H9 (cell line): ENCODE measurements around the gene TMEM163. TPM values are rescaled to one million over a fixed set of nuclear protein-coding genes. Genes with fewer than 3 reads are reported as not detected.

Experiments
- DNase-seq: peaks from one replicate; pipeline ENCODE4 v3.0.0-alpha.2; 2017
- H2AFZ ChIP-seq: one replicate; pipeline ENCODE4 v1.6.1; 2013; ENCODE audit warnings: mild to moderate bottlenecking, low read length, control low read depth, moderate library complexity
- H2AK5ac ChIP-seq: 2 replicates; pipeline ENCODE4 v1.6.1; 2013; ENCODE audit warnings: low read length, control low read depth, mixed read lengths; ENCODE audit not compliant: insufficient read length
- H2BK120ac ChIP-seq: one replicate; pipeline ENCODE4 v1.6.1; 2013; ENCODE audit warnings: low read depth, mild to moderate bottlenecking, low read length, control low read depth, inconsistent platforms; ENCODE audit not compliant: poor library complexity, severe bottlenecking
- H2BK12ac ChIP-seq: 2 replicates; pipeline ENCODE4 v1.6.1; 2013; ENCODE audit warnings: low read length, control low read depth, mixed read lengths, low read depth; ENCODE audit not compliant: insufficient read length
- H2BK15ac ChIP-seq: 2 replicates; pipeline ENCODE4 v1.6.1; 2013; ENCODE audit warnings: low read depth, low read length, control low read depth
- H2BK20ac ChIP-seq: one replicate; pipeline ENCODE4 v1.6.1; 2013; ENCODE audit warnings: low read depth, mild to moderate bottlenecking, low read length, control low read depth, inconsistent platforms; ENCODE audit not compliant: poor library complexity, severe bottlenecking
- H2BK5ac ChIP-seq: 2 replicates; pipeline ENCODE4 v1.6.1; 2013; ENCODE audit warnings: low read length, control low read depth, mixed read lengths; ENCODE audit not compliant: insufficient read length
- H3K14ac ChIP-seq: 2 replicates; pipeline ENCODE4 v1.6.1; 2013; ENCODE audit warnings: low read length, control low read depth; ENCODE audit not compliant: insufficient read depth
- H3K18ac ChIP-seq: 2 replicates; pipeline ENCODE4 v1.6.1; 2013; ENCODE audit warnings: low read depth, mild to moderate bottlenecking, mixed read lengths, low read length, control low read depth; ENCODE audit not compliant: insufficient read length
- H3K23ac ChIP-seq: 2 replicates; pipeline ENCODE4 v1.6.1; 2013; ENCODE audit warnings: low read length, control low read depth, mixed read lengths, low read depth; ENCODE audit not compliant: insufficient read length
- H3K23me2 ChIP-seq: 2 replicates; pipeline ENCODE4 v1.6.1; 2013; ENCODE audit warnings: low read depth, mild to moderate bottlenecking, mixed read lengths, low read length, control low read depth; ENCODE audit not compliant: insufficient read length, poor library complexity, severe bottlenecking
- H3K27ac ChIP-seq: 2 replicates; pipeline ENCODE4 v1.5.1; 2013; ENCODE audit warnings: low read length, control low read depth, mixed read lengths, low read depth; ENCODE audit not compliant: insufficient read length
- H3K27me3 ChIP-seq: 2 replicates; pipeline ENCODE4 v1.6.1; 2013; ENCODE audit warnings: low read length, control low read depth, inconsistent platforms; ENCODE audit not compliant: insufficient read depth
- H3K4ac ChIP-seq: 2 replicates; pipeline ENCODE4 v1.6.1; 2013; ENCODE audit warnings: low read depth, mild to moderate bottlenecking, control low read depth, inconsistent platforms, low read length, moderate library complexity
- H3K4me1 ChIP-seq: 2 replicates; pipeline ENCODE4 v1.6.1; 2013; ENCODE audit warnings: low read length, control low read depth, inconsistent platforms; ENCODE audit not compliant: insufficient read depth
- H3K4me2 ChIP-seq: 2 replicates; pipeline ENCODE4 v1.6.1; 2013; ENCODE audit warnings: low read length, control low read depth, mixed read lengths; ENCODE audit not compliant: insufficient read length, insufficient read depth
- H3K56ac ChIP-seq: 2 replicates; pipeline ENCODE4 v1.6.1; 2013; ENCODE audit warnings: low read depth, mild to moderate bottlenecking, mixed read lengths, low read length, control low read depth; ENCODE audit not compliant: insufficient read length
- H3K79me1 ChIP-seq: 2 replicates; pipeline ENCODE4 v1.6.1; 2013; ENCODE audit warnings: low read depth, mild to moderate bottlenecking, moderate library complexity, low read length, control low read depth, inconsistent platforms; ENCODE audit not compliant: insufficient read depth, poor library complexity, severe bottlenecking
- H3K79me2 ChIP-seq: 2 replicates; pipeline ENCODE4 v1.6.1; 2013; ENCODE audit warnings: low read length, control low read depth, inconsistent platforms; ENCODE audit not compliant: insufficient read depth
- H3K9ac ChIP-seq: 2 replicates; pipeline ENCODE4 v1.6.1; 2013; ENCODE audit warnings: low read length, control low read depth, mixed read lengths; ENCODE audit not compliant: insufficient read length; ENCODE audit errors: extremely low read depth
- H3K9me3 ChIP-seq: one replicate; pipeline ENCODE4 v1.6.1; 2013; ENCODE audit warnings: low read depth, low read length, inconsistent platforms; ENCODE audit not compliant: control insufficient read depth
- H3T11ph ChIP-seq: one replicate; pipeline ENCODE4 v1.6.1; 2013; ENCODE audit warnings: mild to moderate bottlenecking, low read length, control low read depth, inconsistent platforms
- H4K20me1 ChIP-seq: one replicate; pipeline ENCODE4 v1.6.1; 2013; ENCODE audit not compliant: control insufficient read depth, insufficient read length, insufficient read depth
- H4K5ac ChIP-seq: 2 replicates; pipeline ENCODE4 v1.6.1; 2013; ENCODE audit warnings: low read depth, mild to moderate bottlenecking, mixed read lengths, low read length, control low read depth; ENCODE audit not compliant: insufficient read length
- H4K8ac ChIP-seq: replicated peaks from 2 replicates; pipeline ENCODE4 v1.6.1; 2013; ENCODE audit warnings: low read length, control low read depth, mixed read lengths, low read depth; ENCODE audit not compliant: insufficient read length
- H4K91ac ChIP-seq: 2 replicates; pipeline ENCODE4 v1.6.1; 2013; ENCODE audit warnings: low read depth, mild to moderate bottlenecking, moderate library complexity, mixed read lengths, low read length, control low read depth; ENCODE audit not compliant: insufficient read length
- H3K27ac Mint-ChIP-seq, 3 experiments: 2 replicates in 2 of 3; 3 replicates in 1 of 3; pipeline ENCODE4 v1.8.0; 2020 to 2021; ENCODE audit warnings: mixed read lengths in 3 of 3, mild to moderate bottlenecking in 1 of 3, moderate library complexity in 1 of 3
- H3K27me3 Mint-ChIP-seq: 2 replicates; pipeline ENCODE4 v1.8.0; 2021; ENCODE audit warnings: low read depth, mild to moderate bottlenecking, moderate library complexity, mixed read lengths
- H3K36me3 Mint-ChIP-seq, 3 experiments: 2 replicates in 2 of 3; 3 replicates in 1 of 3; pipeline ENCODE4 v1.8.0; 2020 to 2021; ENCODE audit warnings: low read depth in 3 of 3, mixed read lengths in 3 of 3; ENCODE audit not compliant: insufficient read depth in 1 of 3
- H3K4me1 Mint-ChIP-seq, 2 experiments: 2 replicates each; pipeline ENCODE4 v1.8.0; 2020; ENCODE audit warnings: mixed read lengths in 2 of 2
- H3K4me3 Mint-ChIP-seq, 2 experiments: 2 replicates in 1 of 2; 3 replicates in 1 of 2; pipeline ENCODE4 v1.8.0; 2020 to 2021; ENCODE audit warnings: mild to moderate bottlenecking in 2 of 2, mixed read lengths in 2 of 2, moderate library complexity in 1 of 2
- H3K9me3 Mint-ChIP-seq, 2 experiments: 2 replicates in 1 of 2; 3 replicates in 1 of 2; pipeline ENCODE4 v1.8.0; 2020; ENCODE audit warnings: mild to moderate bottlenecking in 2 of 2, mixed read lengths in 2 of 2, moderate library complexity in 1 of 2
- WGBS: extraction: QIAGEN DNeasy Blood & Tissue Kit; methylation state at CpG from one replicate; pipeline ENCODE4 v1.1.7; 2013; ENCODE audit warnings: missing lambda C conversion rate, low lambda C conversion rate, mixed read lengths; ENCODE audit not compliant: insufficient read length; ENCODE audit errors: extremely low coverage; 5-methylcytosine and 5-hydroxymethylcytosine counted together
- total RNA-seq: library from RNA; stranded (reverse); gene quantifications from 2 replicates; pipeline ENCODE4 v1.2.1, GENCODE V29; 2021
- TF ChIP-seq, protein P1 (sequence below): fragments of 200-600 bp; sonication (generic); conservative IDR thresholded peaks from 3 replicates; pipeline ENCODE4 v1.8.0; 2021; ENCODE audit warnings: antibody characterized with exemption, mild to moderate bottlenecking

Gene TMEM163
- total RNA-seq, 1 experiment from 2014 or later = 0.39 TPM

- Histone ChIP-seq H3K4me1 (no peaks in the 10 kb centered on the region), H2BK20ac (no peak overlapping the region), H3K9me3 (no peaks in the 10 kb centered on the region), H3K79me2 (no peaks in the 10 kb centered on the region), H3K4ac (no peak overlapping the region), H3K23ac (no peak overlapping the region), H2AK5ac (no peak overlapping the region), H2BK15ac (no peak overlapping the region), H3K4me2 (no peak overlapping the region), H4K91ac (no peak overlapping the region), H3K27ac (no peak overlapping the region), H2BK12ac (no peak overlapping the region), H3K18ac (no peak overlapping the region), H3K23me2 (no peaks in the 10 kb centered on the region), H4K8ac (no peak overlapping the region), H3K56ac (no peak overlapping the region), H3K27me3 (no peaks in the 10 kb centered on the region), H4K5ac (no peak overlapping the region), H3K14ac (no peak overlapping the region), H3T11ph (no peak overlapping the region), H2AFZ (no peak overlapping the region), H3K9ac (no peak overlapping the region), H4K20me1 (no peaks in the 10 kb centered on the region), H2BK5ac (no peak overlapping the region), H2BK120ac (no peak overlapping the region), H3K79me1 (no peaks in the 10 kb centered on the region)
- Mint-ChIP-seq H3K9me3 (no peaks in the 10 kb centered on the region), H3K27ac (no peak overlapping the region), H3K4me1 (peaks cover 9 to 13% of the 10 kb centered on the region in 2 experiments), H3K27me3 (no peaks in the 10 kb centered on the region), H3K36me3 (no peaks in the 10 kb centered on the region; a peak in 1 of 7 replicates), H3K4me3 (no peak overlapping the region)
- DNase-seq = no peak
- TF ChIP-seq, protein P1, sequence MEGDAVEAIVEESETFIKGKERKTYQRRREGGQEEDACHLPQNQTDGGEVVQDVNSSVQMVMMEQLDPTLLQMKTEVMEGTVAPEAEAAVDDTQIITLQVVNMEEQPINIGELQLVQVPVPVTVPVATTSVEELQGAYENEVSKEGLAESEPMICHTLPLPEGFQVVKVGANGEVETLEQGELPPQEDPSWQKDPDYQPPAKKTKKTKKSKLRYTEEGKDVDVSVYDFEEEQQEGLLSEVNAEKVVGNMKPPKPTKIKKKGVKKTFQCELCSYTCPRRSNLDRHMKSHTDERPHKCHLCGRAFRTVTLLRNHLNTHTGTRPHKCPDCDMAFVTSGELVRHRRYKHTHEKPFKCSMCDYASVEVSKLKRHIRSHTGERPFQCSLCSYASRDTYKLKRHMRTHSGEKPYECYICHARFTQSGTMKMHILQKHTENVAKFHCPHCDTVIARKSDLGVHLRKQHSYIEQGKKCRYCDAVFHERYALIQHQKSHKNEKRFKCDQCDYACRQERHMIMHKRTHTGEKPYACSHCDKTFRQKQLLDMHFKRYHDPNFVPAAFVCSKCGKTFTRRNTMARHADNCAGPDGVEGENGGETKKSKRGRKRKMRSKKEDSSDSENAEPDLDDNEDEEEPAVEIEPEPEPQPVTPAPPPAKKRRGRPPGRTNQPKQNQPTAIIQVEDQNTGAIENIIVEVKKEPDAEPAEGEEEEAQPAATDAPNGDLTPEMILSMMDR = no peak
- no CpG with 5 or more reads among the region's 1 CpG for WGBS
These were observed 302.2 kb downstream of the TMEM163 start for GRCh38 chr2:134416637-134417036.
